CD4-positive, alpha-beta T cell treated with Interleukin-4 for 1 hour (primary cell): ENCODE data around the gene PARVB.

Experiments used
- DNase-seq, 2 donors: peaks; one replicate each; pipeline ENCODE4 v3.0.0-alpha.2; 2020 to 2022

The PARVB gene

DNA sequence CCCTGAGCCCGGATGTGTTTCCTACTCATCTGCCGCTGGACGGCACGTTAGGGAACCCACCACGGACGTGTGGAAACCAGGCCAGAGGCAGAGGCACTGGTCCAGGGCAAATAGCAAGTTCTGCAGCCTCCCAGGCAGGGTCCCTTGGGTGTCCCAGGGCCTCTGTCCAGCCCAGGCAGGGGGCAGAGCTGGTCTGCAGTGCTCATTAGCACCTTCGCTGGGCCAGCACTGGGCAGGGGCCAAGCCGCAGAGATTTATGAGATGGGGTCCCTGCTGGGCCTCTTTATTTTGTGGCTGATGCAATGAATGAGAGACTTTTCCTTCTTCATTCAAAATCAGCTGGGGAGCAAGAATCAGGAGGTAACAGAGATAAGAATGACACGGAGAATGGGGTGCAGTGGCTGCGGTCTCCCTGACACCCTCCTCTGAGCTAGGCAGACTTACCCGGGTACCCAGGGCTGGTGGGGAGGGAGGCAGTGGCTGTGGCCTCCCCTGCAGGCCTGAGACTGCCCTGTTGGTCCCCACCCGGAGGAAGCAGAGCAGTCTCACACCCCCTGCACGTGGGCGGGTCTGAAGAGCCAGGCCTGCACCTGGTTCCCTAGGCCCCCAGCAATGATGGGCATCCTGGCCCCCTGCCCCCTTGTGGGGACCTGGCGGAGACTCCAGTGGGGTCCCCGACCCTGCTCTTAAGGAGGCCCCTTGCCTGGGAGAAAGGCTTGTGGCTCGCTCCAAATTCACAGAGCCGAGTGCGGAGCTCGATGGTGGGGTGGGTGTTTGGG lies 142.6 kb downstream of the PARVB start:
- DNase-seq, result no peak

GRCh38 chr22:44167501-44167900 lies 143.4 kb downstream of the PARVB start:
- no peak for DNase-seq

DNA sequence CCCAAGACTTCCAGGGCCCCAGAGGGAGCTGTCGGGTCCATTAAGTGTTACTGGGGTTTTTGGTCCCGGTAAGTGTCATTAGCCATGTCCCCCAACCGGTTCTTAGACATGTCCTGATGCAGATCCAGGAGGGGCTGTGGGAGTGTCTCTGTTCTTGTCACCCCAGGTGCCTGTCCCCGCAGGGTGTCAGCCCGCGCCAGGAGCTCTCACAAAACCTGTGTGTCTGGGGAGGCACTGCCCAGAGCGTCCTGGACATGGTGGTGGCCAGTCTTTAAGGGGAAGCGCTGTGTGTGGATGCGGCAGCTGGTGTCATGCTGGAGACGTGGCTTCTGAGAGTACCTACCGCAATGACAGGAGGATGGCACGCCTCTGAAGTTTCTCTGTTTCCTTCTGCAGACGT lies 144.1 kb downstream of the PARVB start:
- no peak for DNase-seq

DNA sequence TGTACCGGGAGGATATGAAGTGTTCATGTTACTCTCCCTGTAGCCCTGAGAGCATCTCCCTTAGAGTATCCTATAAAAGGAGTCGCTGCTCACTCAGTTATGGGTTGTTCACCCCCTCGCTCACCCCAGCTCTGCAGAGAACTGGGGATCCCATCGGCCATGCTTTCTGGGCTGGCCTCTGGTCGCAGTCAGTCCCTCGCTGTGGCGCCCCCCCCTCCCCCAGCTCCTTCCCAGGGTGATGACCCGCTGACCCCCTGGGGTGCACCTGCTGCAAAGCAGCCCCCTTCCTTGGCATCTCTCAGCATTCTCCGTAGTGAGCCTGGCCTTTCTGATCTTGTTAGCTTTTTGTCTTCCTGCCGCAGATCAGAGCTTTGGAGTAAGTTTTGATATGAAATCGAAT lies 146.4 kb downstream of the PARVB start:
- DNase-seq, result no peak

- DNase-seq, result no peak
Measured at GRCh38 chr22:44171561-44171960, 147.5 kb downstream of the PARVB start.

DNA sequence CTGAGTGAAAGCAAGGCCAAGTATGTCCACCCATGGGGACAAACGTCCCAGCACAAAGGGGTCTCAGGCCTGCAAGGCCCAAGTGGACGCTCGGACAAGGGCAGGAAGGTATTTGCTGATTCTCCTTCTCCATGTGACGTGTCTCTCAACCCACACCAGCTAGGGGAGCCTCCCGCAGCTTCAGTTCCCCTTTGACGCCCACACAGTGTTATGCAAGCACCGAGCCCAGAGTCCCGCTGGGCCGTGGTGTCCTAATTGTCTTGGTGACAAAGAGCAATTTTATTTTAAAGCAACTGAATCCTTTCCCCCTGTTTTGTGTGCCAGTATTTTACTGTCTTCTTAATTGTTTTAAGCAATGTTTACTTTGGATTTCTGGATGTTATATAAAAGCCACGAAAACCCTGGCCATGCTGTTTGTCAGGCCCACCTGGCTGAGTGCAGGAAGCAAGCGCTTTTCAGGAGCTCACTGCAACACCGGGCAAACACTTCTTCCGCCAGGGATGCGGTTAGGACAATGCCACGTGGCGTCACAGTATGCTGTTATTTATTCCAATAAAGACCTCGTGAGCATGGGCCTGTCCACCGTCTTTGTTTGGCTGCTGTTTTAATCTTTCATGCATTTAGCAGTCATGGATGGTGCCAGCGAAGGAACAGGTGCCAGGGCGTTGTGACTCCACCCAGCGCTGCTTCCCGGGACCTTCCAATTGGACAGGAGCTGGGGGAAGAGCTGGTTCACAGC lies 148.4 kb downstream of the PARVB start:
- peak; percentile 15 to 77 for DNase-seq

DNA sequence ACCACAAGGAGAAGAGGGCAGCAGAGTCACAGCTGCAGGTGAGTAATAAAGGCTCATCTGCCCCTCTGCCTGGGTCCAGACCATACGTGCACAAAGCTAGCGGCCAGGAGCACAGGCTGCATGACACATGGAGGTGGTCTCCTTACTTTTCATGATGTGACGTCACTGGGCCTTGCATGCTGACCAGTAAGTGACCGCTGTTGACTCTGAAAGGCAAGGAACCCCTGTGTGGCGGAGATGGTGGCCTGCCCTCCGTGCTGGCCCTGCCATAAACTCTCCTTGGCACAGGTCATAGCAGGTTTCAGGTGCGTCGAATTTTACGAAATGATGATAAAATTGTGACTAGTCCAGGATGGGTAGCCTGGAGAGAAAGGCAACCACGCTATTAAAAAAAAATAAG lies 149.1 kb downstream of the PARVB start:
- DNase-seq, result no peak

- DNase-seq, result no peak
Measured at GRCh38 chr22:44175676-44176075, 151.6 kb downstream of the PARVB start.

- no peak for DNase-seq
Measured at GRCh38 chr22:44179196-44179988, 155.3 kb downstream of the PARVB start.

- no peak for DNase-seq
Measured at GRCh38 chr22:44179989-44180705, 156.0 kb downstream of the PARVB start.

DNA sequence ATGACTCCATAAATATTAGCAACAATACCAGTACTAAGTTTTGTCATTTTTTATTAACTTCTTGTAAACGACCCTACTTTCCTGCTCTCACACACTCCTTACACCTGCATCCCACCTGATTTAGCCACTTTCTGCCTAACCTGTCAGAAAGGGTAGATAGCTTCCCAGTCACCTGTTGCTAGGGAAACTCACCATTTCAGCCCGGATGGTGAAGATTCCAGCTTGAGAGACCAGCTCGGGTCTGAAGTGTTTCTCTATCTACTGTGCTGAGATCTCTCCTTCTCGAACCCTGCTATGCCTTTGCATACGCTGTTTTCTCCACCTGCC lies 156.6 kb downstream of the PARVB start, which contains the start of gene PARVG:
TSS of gene PARVG (plus strand) at position 220 of the 327 bp plus-strand sequence. CDS start 2,405 bp downstream, outside the sequence.
- peak; percentile 73 for DNase-seq

DNA sequence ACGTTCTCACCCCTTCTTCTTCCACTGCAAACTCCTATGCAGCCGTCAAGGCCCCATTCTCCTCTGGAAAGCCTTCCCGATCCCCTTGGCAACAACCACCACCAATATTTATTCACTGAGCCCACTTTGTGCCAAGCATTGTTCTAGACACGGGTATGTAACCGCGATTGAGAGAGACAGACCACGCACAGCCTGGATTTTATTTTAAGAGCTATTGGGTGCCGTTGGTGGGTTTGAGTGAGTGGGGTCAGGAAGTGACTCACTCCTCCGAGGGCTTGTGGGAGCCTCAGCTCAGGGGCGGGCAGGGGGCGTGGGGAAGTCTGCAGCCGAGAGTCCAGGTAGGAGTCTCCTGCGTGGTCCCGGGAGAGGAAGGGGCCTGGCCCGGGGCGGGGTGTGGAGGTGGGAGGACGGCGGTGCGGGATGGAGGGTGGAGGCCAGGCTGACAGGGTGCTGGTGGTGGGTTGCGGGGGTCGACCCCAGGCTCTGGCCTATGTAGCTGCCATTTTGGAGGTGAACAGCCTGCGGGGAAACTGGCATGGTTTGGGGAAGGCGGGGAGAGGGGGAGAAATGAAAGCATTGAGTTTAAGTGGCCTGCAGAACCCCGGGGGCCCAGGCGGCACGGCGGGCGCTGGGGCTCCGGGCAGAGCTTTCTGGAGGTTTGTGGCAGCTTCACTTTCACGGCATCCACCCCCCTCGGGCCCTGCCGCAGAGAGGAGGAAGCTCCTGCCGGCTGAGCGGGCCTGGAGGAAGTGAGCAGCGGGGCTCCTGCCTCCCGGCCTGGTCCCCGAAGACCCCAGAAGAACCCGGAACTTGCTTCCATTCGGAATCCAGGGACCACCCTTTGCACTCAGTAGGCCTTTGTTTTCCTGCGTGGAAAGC lies 157.2 kb downstream of the PARVB start:
- peak; percentile 64 to 65 for DNase-seq

DNA sequence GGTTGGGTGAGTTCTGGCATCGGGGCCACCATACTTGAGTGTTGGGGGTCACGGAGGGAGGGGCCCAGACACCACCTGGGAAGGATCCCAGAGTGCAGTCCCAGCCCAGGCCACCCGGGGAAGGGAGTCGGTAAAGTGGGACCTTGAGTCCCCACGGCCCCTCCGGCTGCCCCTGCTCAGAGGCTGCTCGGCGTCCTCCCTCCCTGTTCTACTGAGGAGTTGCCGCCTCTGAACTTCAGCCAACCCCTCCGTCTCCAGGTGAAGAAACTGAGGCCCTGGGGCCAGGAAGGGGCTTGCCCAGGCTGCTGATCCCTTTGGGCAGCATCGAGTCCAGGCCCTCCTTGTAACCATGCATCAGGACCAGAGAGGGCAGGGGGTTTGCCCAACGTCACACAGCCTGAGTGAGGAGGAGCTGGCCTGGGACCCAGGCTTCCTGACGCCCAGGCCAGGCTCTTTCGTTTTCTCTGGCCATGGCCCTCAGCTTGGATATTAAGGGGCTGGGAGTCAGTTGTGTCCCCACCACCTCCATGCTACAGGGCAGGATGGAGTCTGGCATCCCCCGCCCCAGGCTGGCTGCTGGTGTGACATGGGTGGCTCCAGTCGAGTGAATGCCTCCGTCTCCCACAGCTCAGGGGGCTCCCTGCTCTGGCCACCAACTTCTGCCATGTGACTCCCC lies 157.9 kb downstream of the PARVB start:
- peak in 1 of 2 donors; percentile 15 for DNase-seq

- DNase-seq, result peak; percentile 53 to 71
Measured at GRCh38 chr22:44182588-44183286, 158.6 kb downstream of the PARVB start.

- no peak for DNase-seq
Measured at GRCh38 chr22:44183287-44183588, 159.1 kb downstream of the PARVB start.

DNA sequence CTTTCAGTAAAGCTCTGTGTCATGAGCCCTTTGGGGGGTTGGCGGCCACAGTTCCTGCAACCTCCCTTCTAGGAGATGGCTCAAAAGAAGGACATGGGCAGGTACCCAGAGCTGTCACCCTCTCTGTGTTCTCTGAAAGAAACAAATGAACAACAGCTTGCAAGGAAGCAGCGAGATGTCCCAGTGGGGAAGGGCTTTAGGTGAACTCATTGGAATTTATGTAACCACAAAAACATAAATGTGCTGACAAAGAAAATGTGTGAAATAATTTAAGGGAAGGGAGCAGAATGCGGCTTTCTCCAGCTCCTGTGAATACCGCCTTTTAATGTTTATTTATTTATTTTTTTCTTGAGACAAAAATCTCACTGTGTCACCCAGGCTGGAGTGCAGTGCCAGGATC lies 159.9 kb downstream of the PARVB start:
- no peak for DNase-seq

DNA sequence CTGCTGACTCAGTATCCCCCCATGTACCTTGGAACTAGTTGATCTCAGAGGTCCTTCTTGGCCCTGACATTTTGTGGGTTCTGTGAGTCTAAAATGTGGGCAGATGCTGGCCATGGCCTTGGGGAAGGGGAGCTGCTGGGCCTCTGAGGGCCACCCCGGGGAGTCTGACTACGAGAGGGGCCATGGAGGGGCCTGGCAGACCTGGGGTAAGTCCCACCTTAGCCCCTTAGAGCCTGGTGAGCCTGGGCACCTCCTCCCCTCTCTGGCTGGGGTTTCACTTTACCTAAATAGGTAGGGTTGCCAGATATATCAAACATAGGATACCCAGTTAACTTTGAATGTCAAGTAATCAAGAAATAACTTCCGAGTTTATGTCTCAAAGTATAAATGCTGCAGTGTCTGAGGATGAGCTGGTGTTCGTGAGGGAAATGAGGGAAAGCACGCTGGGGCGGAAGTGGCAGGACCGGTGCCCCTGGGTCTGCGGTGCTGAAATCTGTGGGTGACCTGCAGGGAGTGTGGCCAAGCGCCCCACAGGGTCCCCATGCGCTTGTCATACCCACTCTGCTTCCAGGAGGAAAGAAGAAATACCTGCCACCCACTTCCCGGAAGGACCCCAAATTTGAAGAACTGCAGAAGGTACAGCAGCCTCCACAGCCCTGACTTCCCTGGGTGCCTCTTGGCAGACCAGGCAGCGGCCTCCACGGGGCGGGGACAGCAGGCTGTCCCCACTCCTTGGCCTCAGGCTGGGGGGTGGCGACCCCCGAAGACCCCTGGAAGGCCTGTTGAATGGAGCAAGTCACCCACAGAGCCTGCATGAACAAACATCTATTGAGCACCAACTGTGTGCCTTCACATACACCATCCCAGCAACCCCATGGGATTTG lies 161.4 kb downstream of the PARVB start:
- no peak for DNase-seq

DNA sequence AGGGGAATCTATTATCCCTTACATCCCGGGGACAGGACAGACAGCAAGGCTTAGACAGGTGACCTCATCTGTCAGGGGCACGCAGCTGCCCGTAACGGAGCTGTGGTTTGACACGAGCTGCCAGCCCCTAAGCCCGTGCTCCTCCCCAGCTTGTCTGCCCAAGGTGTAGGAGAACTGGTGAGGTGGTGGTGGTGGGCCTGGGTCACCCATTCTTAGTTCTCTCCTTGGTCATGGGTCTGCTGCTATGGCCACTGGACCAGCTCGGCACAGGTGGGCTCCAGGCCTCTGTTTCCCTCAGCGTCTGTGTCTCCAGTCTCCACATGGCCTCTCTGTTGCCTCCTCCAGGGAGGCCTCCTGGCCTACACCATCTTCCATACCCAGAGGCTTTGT lies 162.0 kb downstream of the PARVB start:
- DNase-seq, result no peak

- no peak for DNase-seq
Measured at GRCh38 chr22:44186737-44187136, 162.6 kb downstream of the PARVB start.
